Brain microvascular endothelial cell (primary cell): ENCODE measurements around the gene FSTL4.

Source experiments
- DNase-seq: peaks from one replicate; pipeline ENCODE4 v3.0.0-alpha.2; 2020
- H3K27ac ChIP-seq: fragments of 250-450 bp; sonication (Bioruptor Pico); 2 replicates; pipeline ENCODE4 v1.5.1; 2020; ENCODE audit warnings: mild to moderate bottlenecking, moderate library complexity
- H3K27me3 ChIP-seq: fragments of 250-450 bp; sonication (Bioruptor Pico); replicated peaks from 2 replicates; pipeline ENCODE4 v1.5.1; 2020; ENCODE audit warnings: mild to moderate bottlenecking
- H3K36me3 ChIP-seq: fragments of 250-450 bp; sonication (Bioruptor Pico); replicated peaks from 2 replicates; pipeline ENCODE4 v1.5.1; 2020; ENCODE audit warnings: mild to moderate bottlenecking
- H3K4me3 ChIP-seq: 2 replicates; pipeline ENCODE4 v1.5.1; 2011; ENCODE audit warnings: low read depth, mild to moderate bottlenecking, control low read depth, low read length, moderate library complexity
- in situ Hi-C: cut with HindIII; loops from 2 replicates; pipeline ENCODE4 v1.10.0; 2017; ENCODE audit warnings: low sequenced_read_pairs, low pct_ligation_motif_present
- TF ChIP-seq, protein P1 (sequence below): IDR thresholded peaks from 2 replicates; pipeline ENCODE4 v1.5.1; 2011; ENCODE audit warnings: low read depth, mild to moderate bottlenecking, moderate library complexity, low read length, control low read depth, inconsistent platforms; ENCODE audit errors: missing control alignments

Gene FSTL4

GRCh38 chr5:133338504-133339355 lies 273.6 kb downstream of the FSTL4 start:
- no peak overlapping the region for H3K27ac ChIP-seq
- no peak overlapping the region for H3K4me3 ChIP-seq
- in situ Hi-C loops: no loop called here
- no peaks in the 10 kb centered on the region for H3K36me3 ChIP-seq
- no peak for DNase-seq
- no peaks in the 10 kb centered on the region for H3K27me3 ChIP-seq
- TF ChIP-seq, protein P1, sequence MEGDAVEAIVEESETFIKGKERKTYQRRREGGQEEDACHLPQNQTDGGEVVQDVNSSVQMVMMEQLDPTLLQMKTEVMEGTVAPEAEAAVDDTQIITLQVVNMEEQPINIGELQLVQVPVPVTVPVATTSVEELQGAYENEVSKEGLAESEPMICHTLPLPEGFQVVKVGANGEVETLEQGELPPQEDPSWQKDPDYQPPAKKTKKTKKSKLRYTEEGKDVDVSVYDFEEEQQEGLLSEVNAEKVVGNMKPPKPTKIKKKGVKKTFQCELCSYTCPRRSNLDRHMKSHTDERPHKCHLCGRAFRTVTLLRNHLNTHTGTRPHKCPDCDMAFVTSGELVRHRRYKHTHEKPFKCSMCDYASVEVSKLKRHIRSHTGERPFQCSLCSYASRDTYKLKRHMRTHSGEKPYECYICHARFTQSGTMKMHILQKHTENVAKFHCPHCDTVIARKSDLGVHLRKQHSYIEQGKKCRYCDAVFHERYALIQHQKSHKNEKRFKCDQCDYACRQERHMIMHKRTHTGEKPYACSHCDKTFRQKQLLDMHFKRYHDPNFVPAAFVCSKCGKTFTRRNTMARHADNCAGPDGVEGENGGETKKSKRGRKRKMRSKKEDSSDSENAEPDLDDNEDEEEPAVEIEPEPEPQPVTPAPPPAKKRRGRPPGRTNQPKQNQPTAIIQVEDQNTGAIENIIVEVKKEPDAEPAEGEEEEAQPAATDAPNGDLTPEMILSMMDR: no peak

- H3K27me3 ChIP-seq: no peaks in the 10 kb centered on the region
- TF ChIP-seq, protein P1: no peak
These were observed 274.4 kb downstream of the FSTL4 start for GRCh38 chr5:133337795-133338445.

DNA sequence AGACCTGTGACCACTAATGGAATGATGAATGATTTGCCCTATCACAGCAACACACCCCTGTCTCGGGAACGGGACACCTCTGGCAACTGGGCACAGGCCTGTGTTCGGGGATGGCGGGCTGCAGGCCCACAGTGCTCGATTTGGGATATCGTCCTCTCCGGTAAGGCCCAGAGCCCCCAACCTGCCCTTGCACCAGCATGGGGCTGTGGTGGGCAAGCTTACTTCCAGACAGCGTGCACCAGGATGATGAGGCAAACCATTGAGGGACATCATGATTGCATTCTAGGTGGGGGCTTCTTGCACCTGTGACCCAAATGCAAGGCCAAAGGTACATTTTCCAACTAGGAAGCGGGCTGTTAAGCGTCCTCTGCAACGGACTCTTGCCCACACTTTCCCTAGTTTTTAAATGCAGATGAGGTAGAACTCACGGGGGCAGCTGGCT lies 275.4 kb downstream of the FSTL4 start:
- Histone ChIP-seq H3K27me3 (no peaks in the 10 kb centered on the region), H3K4me3 (no peak overlapping the region), H3K36me3 (no peaks in the 10 kb centered on the region), H3K27ac (no peak overlapping the region)
- DNase-seq: no peak
- TF ChIP-seq, protein P1: no peak
- in situ Hi-C loops: no loop called here

More at GRCh38 chr5:133337795-133338445, 274.4 kb downstream of the FSTL4 start:
- Histone ChIP-seq H3K36me3 (no peaks in the 10 kb centered on the region), H3K27ac (no peak overlapping the region), H3K4me3 (no peak overlapping the region)
- in situ Hi-C loops: no loop called here
- DNase-seq: no peak

DNA sequence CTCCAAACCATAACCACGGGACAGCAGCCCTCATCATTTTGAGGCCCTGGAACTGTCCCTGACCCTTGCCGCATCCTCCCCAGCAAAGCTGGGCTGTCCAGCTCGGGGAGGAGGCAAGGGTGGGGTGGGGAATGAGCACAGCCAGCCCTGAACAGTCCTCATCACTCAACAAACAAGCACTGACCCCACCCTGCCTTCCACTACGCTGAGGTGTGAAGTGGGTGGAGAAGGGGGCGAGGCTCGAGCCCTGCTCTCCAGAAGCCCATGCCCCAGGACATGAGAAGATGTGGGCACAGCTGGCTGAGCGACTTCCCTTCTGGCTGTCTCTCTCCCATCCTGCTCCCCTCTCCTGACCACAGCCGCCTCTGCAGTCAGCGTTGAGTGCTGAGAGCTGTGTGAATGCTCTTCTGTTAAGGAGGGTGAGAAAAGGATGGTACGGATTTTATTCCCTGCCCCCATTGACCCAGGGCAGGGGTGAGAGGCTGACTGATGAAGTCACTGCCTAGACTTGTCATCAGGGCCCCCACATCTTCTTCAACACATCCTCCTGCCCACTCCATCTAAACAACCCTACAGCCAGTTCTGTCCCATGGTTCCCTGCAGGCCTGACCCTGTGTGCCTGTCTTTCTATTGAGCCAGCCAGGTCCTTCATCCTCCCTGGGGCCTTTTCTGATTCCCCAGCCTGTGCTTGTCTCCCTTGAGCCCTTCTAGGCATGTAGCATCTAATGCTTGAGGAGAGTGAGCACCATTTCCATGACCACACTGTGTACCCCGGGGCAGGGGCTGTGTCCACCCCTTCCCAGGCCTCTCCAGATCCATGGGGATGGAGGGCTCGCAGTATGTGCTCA lies 276.0 kb downstream of the FSTL4 start:
- TF ChIP-seq, protein P1: no peak
- in situ Hi-C loops: no loop called here

DNA sequence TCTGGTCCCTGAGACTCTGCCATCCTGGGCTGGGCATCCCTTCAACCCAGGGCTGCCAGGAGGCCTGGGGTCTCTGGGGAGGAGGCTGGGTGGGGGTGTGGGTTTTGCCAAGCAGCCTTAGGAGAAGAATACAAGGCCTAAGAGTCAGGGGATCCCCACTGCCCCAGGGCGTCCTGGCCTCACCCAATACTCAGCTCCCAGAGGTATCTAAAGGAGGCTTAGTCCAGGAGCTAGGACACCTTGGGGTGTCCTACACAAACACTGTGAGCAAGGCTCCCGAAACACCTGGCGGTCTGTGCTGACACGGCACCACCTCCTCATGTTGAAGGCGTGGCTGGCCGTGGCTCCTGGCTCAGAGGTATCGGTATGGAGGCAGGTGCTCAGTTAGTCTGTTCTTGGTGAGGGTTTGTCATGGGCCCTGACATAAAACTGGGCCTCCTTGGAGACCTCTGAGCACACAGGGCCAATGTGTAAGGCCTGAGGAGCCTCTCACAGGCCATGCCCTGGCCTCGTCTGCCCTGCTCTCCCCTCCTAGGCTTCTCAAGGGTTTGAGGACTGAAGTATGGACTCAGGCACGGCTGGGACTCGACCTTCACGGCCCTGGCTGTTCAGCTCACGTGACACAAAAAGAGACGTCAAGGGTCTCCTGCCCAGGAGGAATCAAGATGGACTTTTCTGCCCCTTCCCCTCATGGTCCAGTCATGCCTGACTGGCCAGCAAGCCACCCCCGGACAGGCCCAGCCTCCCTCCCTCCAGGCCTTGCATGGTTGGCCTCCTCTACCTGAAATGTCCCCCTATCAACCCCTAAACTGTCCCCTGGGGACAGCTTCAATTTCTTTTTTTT lies 277.3 kb downstream of the FSTL4 start:
- in situ Hi-C loops: no loop called here
- TF ChIP-seq, protein P1: no peak
- no peak for DNase-seq
- H3K36me3 ChIP-seq: no peaks in the 10 kb centered on the region
- H3K27ac ChIP-seq: no peak overlapping the region
- no peak overlapping the region for H3K4me3 ChIP-seq
- H3K27me3 ChIP-seq: no peaks in the 10 kb centered on the region

More for the DNA sequence above, 276.0 kb downstream of the FSTL4 start:
- Histone ChIP-seq H3K27me3 (no peaks in the 10 kb centered on the region), H3K4me3 (no peak overlapping the region), H3K27ac (no peak overlapping the region), H3K36me3 (no peaks in the 10 kb centered on the region)
- no peak for DNase-seq
